ENCODE data around the gene SNX7.

Gene SNX7

GRCh38 chr1:98797506-98797905 lies 136.0 kb downstream of the SNX7 start:
- Histone ChIP-seq H3K9me3 (ENCODE audit: insufficient read depth, low read length) (no peaks in the 10 kb centered on the region), H3K4me3 (ENCODE audit: low read length) (no peak overlapping the region), H3K79me2 (ENCODE audit: low read length) (no peaks in the 10 kb centered on the region), H3K4me1 (ENCODE audit: low read length) (no peaks in the 10 kb centered on the region), H3K27me3 (ENCODE audit: low read depth, low read length) (no peaks in the 10 kb centered on the region), H4K20me1 (ENCODE audit: insufficient read depth, low read length) (no peaks in the 10 kb centered on the region), H3K36me3 (replicated peaks; ENCODE audit: low read depth, low read length) (no peaks in the 10 kb centered on the region), H2AFZ (ENCODE audit: low read depth, low read length) (no peak overlapping the region), H3K27ac (ENCODE audit: low read length) (no peak overlapping the region), H3K9ac (ENCODE audit: low read length) (no peak overlapping the region), H3K4me2 (ENCODE audit: low read length) (no peak overlapping the region)
- no peak for TF ChIP-seq CTCF (IDR thresholded peaks at IDR 0.05; ENCODE audit: low read depth, low read length)
- no peak for TF ChIP-seq EZH2phosphoT487 (IDR thresholded peaks at IDR 0.05; ENCODE audit: low read depth)

All from OCI-LY3 (cell line).